ENCODE measurements around the gene FOXF2.

FOXF2 gene

DNA sequence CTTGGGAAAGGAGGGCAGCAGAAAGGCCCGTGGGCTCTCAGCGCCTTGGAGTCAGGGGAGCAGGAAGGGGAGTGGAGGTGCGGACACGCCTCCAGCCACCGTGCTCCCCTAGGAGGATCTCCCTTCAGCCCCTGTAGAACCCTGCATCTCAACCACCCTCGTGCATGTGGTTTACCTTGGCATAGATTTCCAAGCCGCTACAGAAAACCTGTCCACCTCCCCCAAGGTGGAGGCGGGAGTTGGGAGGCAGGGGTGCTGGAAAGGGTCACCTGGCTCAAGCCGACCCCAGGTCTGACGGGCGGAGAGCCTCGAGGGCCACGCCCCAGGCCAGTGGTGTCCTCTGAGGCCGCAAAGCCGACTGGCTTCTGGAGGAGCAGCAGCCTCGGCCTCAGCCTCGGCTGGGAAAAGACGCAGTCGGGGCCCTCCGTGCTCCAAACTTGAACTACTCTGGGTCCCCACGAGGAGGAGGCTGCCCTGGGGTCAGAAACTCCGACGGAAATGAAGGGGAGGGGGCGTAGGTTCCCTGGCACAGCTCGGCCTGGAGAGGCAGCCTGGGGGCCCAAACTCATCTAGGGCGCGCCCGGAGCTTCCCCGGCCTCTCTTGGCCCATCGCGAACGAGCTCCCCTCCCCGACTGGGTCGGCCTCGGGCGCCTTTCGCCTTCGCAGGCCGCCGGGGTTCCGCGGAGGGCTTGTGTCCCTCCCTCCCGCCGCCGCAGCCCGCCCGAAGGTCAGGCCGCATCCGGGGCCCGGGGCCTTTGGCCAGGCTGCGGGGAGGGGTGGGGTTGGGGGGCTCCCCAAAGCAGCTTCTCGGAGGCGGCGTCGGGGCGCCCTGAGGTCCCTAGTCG lies 6.3 kb upstream of the FOXF2 start:
- Mint-ChIP-seq H3K9me3 (no peaks in the 10 kb centered on the region), H3K4me3 (no peak overlapping the region), H3K27ac (no peak overlapping the region), H3K27me3 (ENCODE audit: low read depth) (peaks cover 75% of the 10 kb centered on the region), H3K36me3 (ENCODE audit: low read depth) (peaks cover 3% of the 10 kb centered on the region), H3K4me1 (ENCODE audit: low read depth) (peaks cover 24% of the 10 kb centered on the region)

- no peak overlapping the region for H3K4me3 Mint-ChIP-seq
- H3K27ac Mint-ChIP-seq, result no peak overlapping the region
- H3K9me3 Mint-ChIP-seq, result no peaks in the 10 kb centered on the region
- H3K36me3 Mint-ChIP-seq (ENCODE audit: low read depth), result peaks cover 3% of the 10 kb centered on the region
- peaks cover 81% of the 10 kb centered on the region for H3K27me3 Mint-ChIP-seq (ENCODE audit: low read depth)
- peaks cover 24% of the 10 kb centered on the region for H3K4me1 Mint-ChIP-seq (ENCODE audit: low read depth)
Measured at GRCh38 chr6:1383729-1384548, 5.4 kb upstream of the FOXF2 start.

- Mint-ChIP-seq H3K4me1 (ENCODE audit: low read depth) (peaks cover 20% of the 10 kb centered on the region), H3K4me3 (no peak overlapping the region)
Measured at GRCh38 chr6:1384549-1385128, 4.7 kb upstream of the FOXF2 start.

GRCh38 chr6:1385129-1386037 lies 4.0 kb upstream of the FOXF2 start:
- Mint-ChIP-seq H3K4me3 (peak overlapping the region; percentile 26), H3K9me3 (no peaks in the 10 kb centered on the region), H3K27ac (peak overlapping the region; percentile 52), H3K4me1 (ENCODE audit: low read depth) (peaks cover 16% of the 10 kb centered on the region), H3K27me3 (ENCODE audit: low read depth) (peaks cover 74% of the 10 kb centered on the region), H3K36me3 (ENCODE audit: low read depth) (peaks cover 2% of the 10 kb centered on the region)

More at GRCh38 chr6:1384549-1385128, 4.7 kb upstream of the FOXF2 start:
- peak overlapping the region; percentile 52 for H3K27ac Mint-ChIP-seq
- H3K36me3 Mint-ChIP-seq (ENCODE audit: low read depth), result peaks cover 3% of the 10 kb centered on the region
- no peaks in the 10 kb centered on the region for H3K9me3 Mint-ChIP-seq
- H3K27me3 Mint-ChIP-seq (ENCODE audit: low read depth), result peaks cover 78% of the 10 kb centered on the region

- Mint-ChIP-seq H3K4me3 (no peak overlapping the region), H3K27ac (no peak overlapping the region), H3K4me1 (ENCODE audit: low read depth) (peaks cover 8% of the 10 kb centered on the region), H3K9me3 (no peaks in the 10 kb centered on the region), H3K36me3 (ENCODE audit: low read depth) (no peaks in the 10 kb centered on the region), H3K27me3 (ENCODE audit: low read depth) (peaks cover 71% of the 10 kb centered on the region)
Measured at GRCh38 chr6:1386038-1386709, 3.2 kb upstream of the FOXF2 start.

- Mint-ChIP-seq H3K9me3 (no peaks in the 10 kb centered on the region), H3K27ac (no peak overlapping the region), H3K36me3 (ENCODE audit: low read depth) (no peaks in the 10 kb centered on the region), H3K4me3 (no peak overlapping the region), H3K4me1 (ENCODE audit: low read depth) (peaks cover 10% of the 10 kb centered on the region), H3K27me3 (ENCODE audit: low read depth) (peaks cover 79% of the 10 kb centered on the region)
Measured at GRCh38 chr6:1387538-1387875, 1.9 kb upstream of the FOXF2 start.

- peaks cover 78% of the 10 kb centered on the region for H3K27me3 Mint-ChIP-seq (ENCODE audit: low read depth)
- no peak overlapping the region for H3K27ac Mint-ChIP-seq
Measured at GRCh38 chr6:1387876-1388629, 1.3 kb upstream of the FOXF2 start.

GRCh38 chr6:1388630-1389368 lies 577 bp upstream of the FOXF2 start:
- peaks cover 10% of the 10 kb centered on the region for H3K4me1 Mint-ChIP-seq (ENCODE audit: low read depth)
- H3K27ac Mint-ChIP-seq, result no peak overlapping the region
- H3K36me3 Mint-ChIP-seq (ENCODE audit: low read depth), result no peaks in the 10 kb centered on the region
- no peaks in the 10 kb centered on the region for H3K9me3 Mint-ChIP-seq
- H3K27me3 Mint-ChIP-seq (ENCODE audit: low read depth), result peaks cover 78% of the 10 kb centered on the region
- H3K4me3 Mint-ChIP-seq, result peak overlapping the region; percentile 15

More at GRCh38 chr6:1387876-1388629, 1.3 kb upstream of the FOXF2 start:
- peaks cover 10% of the 10 kb centered on the region for H3K4me1 Mint-ChIP-seq (ENCODE audit: low read depth)
- H3K9me3 Mint-ChIP-seq, result no peaks in the 10 kb centered on the region
- no peaks in the 10 kb centered on the region for H3K36me3 Mint-ChIP-seq (ENCODE audit: low read depth)
- H3K4me3 Mint-ChIP-seq, result no peak overlapping the region

- Mint-ChIP-seq H3K27me3 (ENCODE audit: low read depth) (peaks cover 82% of the 10 kb centered on the region), H3K4me1 (ENCODE audit: low read depth) (peaks cover 8% of the 10 kb centered on the region), H3K36me3 (ENCODE audit: low read depth) (no peaks in the 10 kb centered on the region), H3K4me3 (peak overlapping the region; percentile 51), H3K9me3 (no peaks in the 10 kb centered on the region), H3K27ac (no peak overlapping the region)
Measured at GRCh38 chr6:1390133-1390945, 963 bp downstream of the FOXF2 start.

DNA sequence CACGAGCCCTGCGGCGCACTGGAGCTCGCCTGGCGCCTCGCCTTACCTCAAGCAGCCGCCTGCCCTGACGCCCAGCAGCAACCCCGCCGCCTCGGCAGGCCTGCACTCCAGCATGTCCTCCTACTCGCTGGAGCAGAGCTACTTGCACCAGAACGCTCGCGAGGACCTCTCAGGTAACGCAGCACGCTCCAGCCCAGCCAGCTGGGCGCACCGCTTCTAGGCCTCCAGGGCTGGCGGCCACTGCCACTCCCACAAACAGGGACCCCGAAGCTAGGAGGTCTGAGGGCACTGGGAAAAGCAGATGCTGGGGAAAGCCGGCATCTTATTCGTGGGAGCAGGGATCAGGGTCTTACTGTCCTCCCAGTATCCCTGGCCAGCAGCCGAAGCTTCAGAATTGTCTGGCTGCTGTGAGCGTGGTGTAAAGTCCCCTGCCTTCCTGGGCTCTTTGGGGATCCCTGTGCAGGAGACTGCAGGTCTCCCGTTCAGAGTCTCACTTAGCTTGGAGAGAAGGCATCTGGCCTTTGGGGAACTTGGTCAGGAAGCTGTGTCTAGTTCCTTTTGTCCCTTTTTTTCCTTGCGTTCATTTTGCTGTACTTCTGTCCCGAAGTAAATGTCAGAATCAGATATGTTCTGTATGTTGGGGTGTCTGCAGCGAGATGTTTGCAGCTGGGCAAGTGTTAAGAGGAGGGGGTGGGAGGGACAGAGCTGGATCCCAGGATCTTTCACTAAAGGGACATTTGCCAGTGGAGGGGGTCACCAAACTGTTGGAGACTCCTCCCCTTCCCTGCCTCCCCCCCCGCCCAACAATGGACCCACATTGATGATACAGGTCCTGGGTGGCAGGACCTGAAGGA lies 1.8 kb downstream of the FOXF2 start:
- Mint-ChIP-seq H3K36me3 (ENCODE audit: low read depth) (no peaks in the 10 kb centered on the region), H3K9me3 (no peaks in the 10 kb centered on the region), H3K4me1 (ENCODE audit: low read depth) (peaks cover 5% of the 10 kb centered on the region), H3K4me3 (no peak overlapping the region), H3K27me3 (ENCODE audit: low read depth) (peaks cover 82% of the 10 kb centered on the region), H3K27ac (no peak overlapping the region)

GRCh38 chr6:1391800-1392309 lies 2.5 kb downstream of the FOXF2 start:
- H3K36me3 Mint-ChIP-seq (ENCODE audit: low read depth), result no peaks in the 10 kb centered on the region
- peaks cover 7% of the 10 kb centered on the region for H3K4me1 Mint-ChIP-seq (ENCODE audit: low read depth)
- H3K4me3 Mint-ChIP-seq, result no peak overlapping the region
- peaks cover 82% of the 10 kb centered on the region for H3K27me3 Mint-ChIP-seq (ENCODE audit: low read depth)
- no peaks in the 10 kb centered on the region for H3K9me3 Mint-ChIP-seq
- no peak overlapping the region for H3K27ac Mint-ChIP-seq
